ENCODE data around the gene SH3RF1. TPM values are rescaled to one million over a fixed set of nuclear protein-coding genes. Genes with fewer than 3 reads are reported as not detected.

SH3RF1 gene
- total and polyA plus RNA-seq, 2 experiments from 2014 or later, result 7.8 to 12.4 TPM

- Mint-ChIP-seq H3K36me3 (ENCODE audit: low read depth) (0 out of 3 replicates have a peak, but pooled peaks cover under 1% of the 10 kb centered on the region), H3K27me3 (ENCODE audit: insufficient read depth, low read depth, poor library complexity) (no peaks in the 10 kb centered on the region), H3K27ac (no peak overlapping the region), H3K4me1 (no peaks in the 10 kb centered on the region), H3K9me3 (no peaks in the 10 kb centered on the region), H3K4me3 (no peak overlapping the region)
- no peak for TF ChIP-seq EZH2phosphoT487 (IDR thresholded peaks at IDR 0.05; ENCODE audit: unreplicated experiment)
- no peak for TF ChIP-seq ETS1 (IDR thresholded peaks at IDR 0.05)
- no peak for TF ChIP-seq POLR2AphosphoS5 (IDR thresholded peaks at IDR 0.05; ENCODE audit: low read depth)
- no peak for TF ChIP-seq REST (IDR thresholded peaks at IDR 0.05; ENCODE audit: unreplicated experiment)
- no peak for TF ChIP-seq CTCF (conservative IDR thresholded peaks at IDR 0.05; ENCODE audit: low read depth in 2 of 2)
- TF ChIP-seq EZH2 (IDR thresholded peaks at IDR 0.05; ENCODE audit: low read depth, unreplicated experiment), result no peak
- TF ChIP-seq ZNF462 (CRISPR knock-in tag; IDR thresholded peaks at IDR 0.05), result no peak
- no peak for TF ChIP-seq STAT1 (IDR thresholded peaks at IDR 0.05; ENCODE audit: unreplicated experiment)
- ATAC-seq (no peak), DNase-seq (ENCODE audit: low spot score) (no peak)
- no peaks in the 10 kb centered on the region for H4K20me1 ChIP-seq (replicated peaks; ENCODE audit: insufficient read depth)
- H3K4me1 ChIP-seq (ENCODE audit: insufficient read depth), result no peaks in the 10 kb centered on the region
- peaks cover 37% of the 10 kb centered on the region for H3K79me2 ChIP-seq (replicated peaks; ENCODE audit: insufficient read depth)
- no peak overlapping the region for H3K4me3 ChIP-seq
- H3K27me3 ChIP-seq (ENCODE audit: insufficient read depth), result no peaks in the 10 kb centered on the region
- H3K27ac ChIP-seq (ENCODE audit: low read depth), result no peak overlapping the region
- H3F3A ChIP-seq (replicated peaks; ENCODE audit: low read depth), result no peaks in the 10 kb centered on the region
- H3K36me3 ChIP-seq (ENCODE audit: insufficient read depth), result no peaks in the 10 kb centered on the region
- H3K4me2 ChIP-seq, result no peak overlapping the region
- H2AFZ ChIP-seq, result no peak overlapping the region
- no peaks in the 10 kb centered on the region for H3K9me2 ChIP-seq (ENCODE audit: insufficient read depth)
Measured at GRCh38 chr4:169220854-169221411, 49.8 kb downstream of the SH3RF1 start.

Data from GM23338 (cell line).